K562 (cell line): ENCODE results near the gene ATP2B1. TPM values are rescaled to one million over a fixed set of nuclear protein-coding genes. Genes with fewer than 3 reads are reported as not detected.

Source experiments
- ASH1L ChIP-seq: fragments of 450-650 bp; IDR thresholded peaks from 2 replicates; pipeline ENCODE4 v1.6.1; 2018; ENCODE audit warnings: borderline replicate concordance, mild to moderate bottlenecking, low read depth; ENCODE audit not compliant: partially characterized antibody
- BRD4 ChIP-seq: fragments of 200-600 bp; sonication (generic); IDR thresholded peaks from 2 replicates; pipeline ENCODE4 v1.6.1; 2017; ENCODE audit warnings: inconsistent platforms
- DACH1 ChIP-seq: fragments of 450-650 bp; IDR thresholded peaks from 2 replicates; pipeline ENCODE4 v1.6.1; 2018; ENCODE audit not compliant: partially characterized antibody
- DEAF1 ChIP-seq: fragments of 450-650 bp; formaldehyde crosslinking; IDR thresholded peaks from 2 replicates; pipeline ENCODE4 v1.4.0; 2020; ENCODE audit warnings: mild to moderate bottlenecking, moderate library complexity
- HBP1 ChIP-seq: fragments of 450-650 bp; formaldehyde crosslinking; IDR thresholded peaks from 2 replicates; pipeline ENCODE4 v1.4.0; 2022; ENCODE audit warnings: missing genetic modification characterization
- HINFP ChIP-seq: fragments of 450-650 bp; conservative IDR thresholded peaks from 2 replicates; pipeline ENCODE4 v1.6.1; 2016; ENCODE audit warnings: missing genetic modification characterization, low read depth, mild to moderate bottlenecking, control low read depth, missing compliant biosample characterization
- KHSRP ChIP-seq: fragments of 450-650 bp; IDR thresholded peaks from 2 replicates; pipeline ENCODE4 v1.6.1; 2017
- MEIS2 ChIP-seq: fragments of 450-650 bp; IDR thresholded peaks from 2 replicates; pipeline ENCODE4 v1.6.1; 2014; ENCODE audit warnings: mild to moderate bottlenecking; ENCODE audit not compliant: partially characterized antibody
- NFIC ChIP-seq: fragments of 450-650 bp; IDR thresholded peaks from 2 replicates; pipeline ENCODE4 v1.6.1; 2017; ENCODE audit warnings: mild to moderate bottlenecking, inconsistent platforms
- PCBP1 ChIP-seq: fragments of 200-400 bp; formaldehyde crosslinking; IDR thresholded peaks from 2 replicates; pipeline ENCODE4 v1.6.1; 2018; ENCODE audit warnings: mild to moderate bottlenecking, low read depth, low read length; ENCODE audit not compliant: poor library complexity, severe bottlenecking
- RFX1 ChIP-seq: fragments of 450-650 bp; IDR thresholded peaks from 2 replicates; pipeline ENCODE4 v1.6.1; 2016; ENCODE audit warnings: mild to moderate bottlenecking, moderate library complexity
- RUNX1 ChIP-seq: sonication (generic); IDR thresholded peaks from 2 replicates; pipeline ENCODE4 v1.6.1; 2016; ENCODE audit warnings: antibody characterized with exemption, low read depth
- SP2 ChIP-seq: IDR thresholded peaks from 2 replicates; pipeline ENCODE4 v1.6.1; 2011; ENCODE audit warnings: mild to moderate bottlenecking, low read depth, low read length, moderate library complexity; ENCODE audit not compliant: poor library complexity, severe bottlenecking; ENCODE audit errors: extremely low read depth
- SRSF7 ChIP-seq: fragments of 200-400 bp; formaldehyde crosslinking; optimal IDR thresholded peaks from 2 replicates; pipeline ENCODE3; 2017; ENCODE audit warnings: mild to moderate bottlenecking, low read depth, low read length
- STAG1 ChIP-seq: sonication (generic); formaldehyde crosslinking; IDR thresholded peaks from 2 replicates; pipeline ENCODE4 v1.5.0; 2020; ENCODE audit warnings: missing genetic modification reagents, borderline replicate concordance
- STAT5A ChIP-seq: IDR thresholded peaks from 2 replicates; pipeline ENCODE4 v1.6.1; 2012; ENCODE audit warnings: low read length, inconsistent platforms, borderline replicate concordance
- TAF1 ChIP-seq: IDR thresholded peaks from 2 replicates; pipeline ENCODE4 v1.6.1; 2011; ENCODE audit warnings: mild to moderate bottlenecking, low read length, moderate library complexity; ENCODE audit not compliant: insufficient read depth, control insufficient read depth, severe bottlenecking; ENCODE audit errors: extremely low read depth
- WHSC1 ChIP-seq: IDR thresholded peaks from one replicate; pipeline ENCODE4 v1.6.1; 2012; ENCODE audit warnings: low read length, control low read depth, inconsistent platforms
- ZBTB1 ChIP-seq: sonication (generic); formaldehyde crosslinking; IDR thresholded peaks from 2 replicates; pipeline ENCODE4 v1.8.1; 2023; ENCODE audit warnings: missing genetic modification reagents, low read depth, mild to moderate bottlenecking, borderline replicate concordance
- ZHX1 ChIP-seq: fragments of 150-350 bp; conservative IDR thresholded peaks from 2 replicates; pipeline ENCODE4 v1.6.1; 2014; ENCODE audit warnings: low read length
- ZNF347 ChIP-seq: fragments of 450-650 bp; formaldehyde crosslinking; IDR thresholded peaks from 2 replicates; pipeline ENCODE4 v1.4.0; 2020; ENCODE audit warnings: low read depth, mild to moderate bottlenecking, moderate library complexity
- polyA plus RNA-seq, 8 experiments: library from polyadenylated mRNA; depleted of rRNA in 4 of 8; stranded (reverse) in 5 of 8; unstranded in 3 of 8; fragments of >200 nt; fragmentation: Nextera tagmentation in 2 of 8; fragmentation: Illumina TruSeq in 1 of 8; extraction: Ambion mirVana in 2 of 8; extraction: Trizol in 1 of 8; gene quantifications; 2 replicates each; pipeline versions ENCODE4 v1.2.1 to v1.2.3, GENCODE V29; 2011 to 2014; ENCODE audit warnings: inconsistent platforms in 1 of 8, missing spikeins in 1 of 8
- total RNA-seq, 7 experiments: library from RNA; depleted of rRNA in 6 of 7; stranded (reverse); fragments of >200 nt in 6 of 7; fragmentation: Illumina TruSeq in 2 of 7; extraction: Trizol in 2 of 7; gene quantifications; 2 replicates each; pipeline versions ENCODE4 v1.2.1 to v1.2.3, GENCODE V29; 2011 to 2021; ENCODE audit warnings: low replicate concordance in 1 of 7

Gene ATP2B1
- total and polyA plus RNA-seq, 9 of the 15 experiments (the other 6 are each of a cell fraction or from before 2014, with no cell fraction given), result 8.6 to 39.0 (median 27.8) TPM

GRCh38 chr12:89709157-89709994 lies 738 bp upstream of the ATP2B1 start (continued):
- TF ChIP-seq DEAF1 (CRISPR knock-in tag) (no peak), RFX1 (no peak), ZNF347 (no peak), MEIS2 (peak; percentile 47), HINFP (tag) (no peak), BRD4 (no peak), KHSRP (peak; percentile 66; the same call in 1 of the 2 replicates), SRSF7 (no peak), ZHX1 (no peak), SP2 (no peak), HBP1 (no peak), DACH1 (peak; percentile 51), RUNX1 (no peak), STAG1 (CRISPR knock-in tag) (no peak), ZBTB1 (CRISPR knock-in tag) (peak; percentile 92; the same call in 1 of the 2 replicates), STAT5A (no peak; the same call in 1 of the 2 replicates), PCBP1 (peak; percentile 82), NFIC (peak; percentile 45; the same call in 1 of the 2 replicates), ASH1L (no peak), WHSC1 (no peak), TAF1 (peak; percentile 55)
